K562 (cell line): ENCODE measurements around the gene GZMM. TPM values are rescaled to one million over a fixed set of nuclear protein-coding genes. Genes with fewer than 3 reads are reported as not detected.
A peak's percentile ranks its signal among the peaks of the same experiment; 100 is the strongest.

ENCODE experiments used
- ATAC-seq: fragments of 200-7000 bp; cut with Tn5 transposase; 3 replicates; pipeline ENCODE4 v1.9.1; 2020; ENCODE audit warnings: moderate library complexity
- BruUV-seq: library from RNA; stranded (reverse); fragments of 400-500 nt; replicated peaks from 2 replicates; lab custom pipeline; 2021; lab: Mats Ljungman, UMichigan
- CTCF ChIA-PET: fragments of 300-600 bp; formaldehyde crosslinking; extraction: SDS; loops from one replicate; lab custom pipeline; 2021; ENCODE audit warnings: low intra/inter-chr PET ratio; lab: Yijun Ruan, JAX
- POLR2A ChIA-PET: fragments of 300-600, 350-650 bp; sonication (Branson Sonifier 250); formaldehyde crosslinking; extraction: SDS; loops from one replicate; lab custom pipeline; 2021; ENCODE audit warnings: antibody characterized with exemption, inconsistent platforms; lab: Yijun Ruan, JAX
- DNase-seq, 4 experiments: peaks; one replicate each; pipeline versions ENCODE4 v3.0.0 to v3.0.0-alpha.2; 2011 to 2018; ENCODE audit warnings: low spot score in 3 of 4, mixed read lengths in 3 of 4; ENCODE audit errors: extremely low read depth in 1 of 4
- FAIRE-seq: peaks from 2 replicates; lab custom pipeline; 2011; peaks lifted over from hg19 to GRCh38; lab: Jason Lieb, UNC
- H2AFZ ChIP-seq: 2 replicates; pipeline ENCODE4 v1.6.0; 2011; ENCODE audit warnings: low read depth, low read length, control low read depth, inconsistent platforms
- H3K27ac ChIP-seq: fragments of 200-600 bp; 3 replicates; pipeline ENCODE4 v1.8.0; 2011; ENCODE audit warnings: low read depth, mild to moderate bottlenecking, control low read depth, inconsistent platforms, low read length, moderate library complexity, mixed read lengths; ENCODE audit errors: extremely low read depth
- H3K27me3 ChIP-seq, 2 experiments: fragments of 300-600 bp in 1 of 2; 2 replicates in 1 of 2; 3 replicates in 1 of 2; pipeline versions ENCODE4 v1.6.0 to v1.8.0; 2011; ENCODE audit warnings: inconsistent platforms in 2 of 2, low read length in 2 of 2, mild to moderate bottlenecking in 1 of 2, mixed read lengths in 1 of 2, moderate library complexity in 1 of 2; ENCODE audit not compliant: control insufficient read depth in 2 of 2, insufficient read depth in 2 of 2
- H3K36me3 ChIP-seq: fragments of 300-600 bp; 3 replicates; pipeline ENCODE4 v1.8.0; 2011; ENCODE audit warnings: mild to moderate bottlenecking, low read length, inconsistent platforms; ENCODE audit not compliant: control insufficient read depth, insufficient read depth
- H3K4me1 ChIP-seq, 2 experiments: fragments of 200-600 bp in 1 of 2; replicated peaks in 1 of 2; 2 replicates in 1 of 2; 3 replicates in 1 of 2; pipeline versions ENCODE4 v1.5.1 to v1.8.0; 2011; ENCODE audit warnings: inconsistent platforms in 2 of 2, low read length in 2 of 2, mild to moderate bottlenecking in 1 of 2, mixed read lengths in 1 of 2, moderate library complexity in 1 of 2; ENCODE audit not compliant: control insufficient read depth in 2 of 2, insufficient read depth in 2 of 2
- H3K4me2 ChIP-seq: 2 replicates; pipeline ENCODE4 v1.6.1; 2011; ENCODE audit warnings: low read length, control low read depth, inconsistent platforms, mixed read lengths; ENCODE audit not compliant: insufficient read depth
- H3K4me3 ChIP-seq: fragments of 200-600 bp; sonication (generic), shearing (Covaris generic); 2 replicates; pipeline ENCODE4 v1.5.1; 2016; ENCODE audit warnings: control low read depth, inconsistent platforms
- H3K79me2 ChIP-seq: fragments of 200-600 bp; 3 replicates; pipeline ENCODE4 v1.8.0; 2011; ENCODE audit warnings: low read length, inconsistent platforms; ENCODE audit not compliant: control insufficient read depth, insufficient read depth
- H3K9ac ChIP-seq, 2 experiments: 2 replicates each; pipeline versions ENCODE4 v1.6.0 to v1.6.1; 2011; ENCODE audit warnings: low read depth in 2 of 2, low read length in 2 of 2, control low read depth in 1 of 2, inconsistent platforms in 1 of 2, mild to moderate bottlenecking in 1 of 2, mixed read lengths in 1 of 2; ENCODE audit not compliant: insufficient read depth in 1 of 2
- H3K9me1 ChIP-seq: one replicate; pipeline ENCODE4 v1.6.0; 2011; ENCODE audit warnings: inconsistent platforms, mild to moderate bottlenecking, low read length, moderate library complexity; ENCODE audit not compliant: control insufficient read depth, insufficient read depth
- H3K9me3 ChIP-seq: replicated peaks from 2 replicates; pipeline ENCODE4 v1.5.1; 2011; ENCODE audit warnings: low read depth, low read length, inconsistent platforms; ENCODE audit not compliant: control insufficient read depth, insufficient read depth
- H4K20me1 ChIP-seq: replicated peaks from 2 replicates; pipeline ENCODE4 v1.6.1; 2011; ENCODE audit warnings: low read length, inconsistent platforms, mixed read lengths; ENCODE audit not compliant: control insufficient read depth, insufficient read depth
- CHD4 ChIP-seq: fragments of 200-600 bp; sonication (generic); IDR thresholded peaks from 3 replicates; pipeline ENCODE4 v1.6.1; 2012; ENCODE audit warnings: low read depth, mild to moderate bottlenecking, mixed read lengths, low read length, inconsistent platforms; ENCODE audit not compliant: insufficient read depth, insufficient replicate concordance, poor library complexity, severe bottlenecking
- HDAC3 ChIP-seq: fragments of 450-650 bp; IDR thresholded peaks from 2 replicates; pipeline ENCODE4 v1.6.1; 2018; ENCODE audit warnings: borderline replicate concordance, mild to moderate bottlenecking, moderate library complexity; ENCODE audit not compliant: partially characterized antibody
- LEF1 ChIP-seq: fragments of 450-650 bp; IDR thresholded peaks from 2 replicates; pipeline ENCODE4 v1.6.1; 2016; ENCODE audit warnings: mild to moderate bottlenecking
- MEF2D ChIP-seq: conservative IDR thresholded peaks from 2 replicates; pipeline ENCODE4 v1.6.1; 2016; ENCODE audit warnings: low read depth, missing genetic modification characterization, missing compliant biosample characterization
- POLR2G ChIP-seq: fragments of 200-400 bp; formaldehyde crosslinking; IDR thresholded peaks from 2 replicates; pipeline ENCODE4 v1.6.1; 2017; ENCODE audit warnings: low read depth, mild to moderate bottlenecking, antibody characterized with exemption, low read length, moderate library complexity
- RBM14 ChIP-seq: fragments of 200-400 bp; formaldehyde crosslinking; IDR thresholded peaks from 2 replicates; pipeline ENCODE4 v1.6.1; 2018; ENCODE audit warnings: low read depth, mild to moderate bottlenecking, low read length, moderate library complexity, borderline replicate concordance; ENCODE audit not compliant: insufficient read depth
- YBX1 ChIP-seq: fragments of 450-650 bp; IDR thresholded peaks from 2 replicates; pipeline ENCODE4 v1.7.1; 2016; ENCODE audit warnings: mild to moderate bottlenecking
- ZNF232 ChIP-seq: sonication (generic); formaldehyde crosslinking; IDR thresholded peaks from 2 replicates; pipeline ENCODE4 v1.8.0; 2022; ENCODE audit warnings: mild to moderate bottlenecking, missing genetic modification reagents
- ZNF408 ChIP-seq: fragments of 250-450 bp; sonication (Bioruptor Pico); IDR thresholded peaks from 2 replicates; pipeline ENCODE4 v1.4.0; 2020; ENCODE audit warnings: low read depth, mild to moderate bottlenecking, moderate library complexity
- ZNF717 ChIP-seq: fragments of 250-450 bp; sonication (Bioruptor Pico); IDR thresholded peaks from 2 replicates; pipeline ENCODE4 v1.5.0; 2021
- WGBS: fragments of 100-300 bp; shearing (Covaris generic); methylation state at CpG from one replicate; pipeline ENCODE4 v1.1.6; 2016; ENCODE audit warnings: low coverage, mixed read lengths; ENCODE audit not compliant: insufficient coverage; ENCODE audit errors: missing lambda C conversion rate; 5-methylcytosine and 5-hydroxymethylcytosine counted together
- in situ Hi-C: fragments of 300-500 bp; cut with MboI; formaldehyde crosslinking; loops from 4 replicates; pipeline ENCODE4 v1.15.0; 2018; ENCODE audit warnings: inconsistent platforms, mixed read lengths
- intact Hi-C: fragments of 100-400 bp; cut with micrococcal nuclease; formaldehyde crosslinking; loops from 2 replicates; pipeline ENCODE4 v1.14.2; 2022
- polyA plus RNA-seq, 8 experiments: library from polyadenylated mRNA; depleted of rRNA in 4 of 8; stranded (reverse) in 5 of 8; unstranded in 3 of 8; fragments of >200 nt; fragmentation: Nextera tagmentation in 2 of 8; fragmentation: Illumina TruSeq in 1 of 8; extraction: Ambion mirVana in 2 of 8; extraction: Trizol in 1 of 8; gene quantifications; 2 replicates each; pipeline versions ENCODE4 v1.2.1 to v1.2.3, GENCODE V29; 2011 to 2014; ENCODE audit warnings: inconsistent platforms in 1 of 8, missing spikeins in 1 of 8
- total RNA-seq, 7 experiments: library from RNA; depleted of rRNA in 6 of 7; stranded (reverse); fragments of >200 nt in 6 of 7; fragmentation: Illumina TruSeq in 2 of 7; extraction: Trizol in 2 of 7; gene quantifications; 2 replicates each; pipeline versions ENCODE4 v1.2.1 to v1.2.3, GENCODE V29; 2011 to 2021; ENCODE audit warnings: low replicate concordance in 1 of 7
- TF ChIP-seq, protein P1 (sequence below): fragments of 250-450 bp; sonication (Bioruptor Pico); IDR thresholded peaks from 2 replicates; pipeline ENCODE4 v1.8.0; 2022; ENCODE audit warnings: inconsistent platforms

The GZMM gene
- total and polyA plus RNA-seq, 9 of the 15 experiments (the other 6 are each of a cell fraction or from before 2014, with no cell fraction given) = 0.08 to 2.6 (median 0.70) TPM; not detected in 2

DNA sequence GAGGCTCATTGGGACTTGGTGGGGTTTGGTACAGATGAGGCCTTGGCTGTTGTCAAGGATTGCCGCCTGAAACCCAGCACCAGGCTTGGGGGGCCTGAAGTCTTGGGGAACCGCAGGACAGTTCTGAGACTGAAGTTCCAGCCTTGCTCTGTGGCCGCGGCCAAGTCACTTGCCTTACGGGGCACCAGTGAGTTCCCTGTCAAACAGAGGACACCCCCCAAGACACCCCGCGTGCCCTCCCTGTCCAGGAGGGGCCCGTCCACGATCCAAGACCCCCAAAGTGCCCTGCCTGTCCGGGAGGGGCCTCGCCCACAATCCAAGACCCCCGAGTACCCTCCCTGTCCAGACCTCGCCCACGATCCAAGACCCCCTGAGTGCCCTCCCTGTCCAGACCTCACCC is 9.8 kb upstream of the GZMM start:
- DNase-seq = peak in 1 of 4 experiments; percentile 11
- H3K4me2 ChIP-seq = peak overlapping the region; percentile 86; the same call in 1 of the 2 replicates
- H3K9me1 ChIP-seq = peaks cover 6% of the 10 kb centered on the region
- ChIA-PET CTCF (no interaction called here), POLR2A (interaction anchor here (1.5 kb wide), 1 partner anchor 16 kb away, joined by 5 read pairs; no protein-coding TSS in a partner anchor)
- H3K79me2 ChIP-seq = peaks cover 49% of the 10 kb centered on the region
- no peak overlapping the region for H2AFZ ChIP-seq
- intact Hi-C loops (loop anchor here (10.0 kb wide), 1 partner anchor 51 kb away; the partner anchor contains the start of gene HCN2), in situ Hi-C loops (no loop called here)
- H3K27ac ChIP-seq = peak overlapping the region; percentile 87; the same call in 1 of the 3 replicates
- BruUV-seq = no TSS peak
- H3K27me3 ChIP-seq = no peaks in the 10 kb centered on the region
- no peak overlapping the region; the same call in 1 of the 2 replicates for H3K4me3 ChIP-seq
- TF ChIP-seq MEF2D (no peak), POLR2G (0 out of 2 replicates have a peak, but pooled peaks have one; percentile 1)
- TF ChIP-seq, all 486 proteins: peak for 1
- Histone ChIP-seq H3K9me3 (peaks cover 3% of the 10 kb centered on the region), H3K4me1 (peaks cover 9 to 81% of the 10 kb centered on the region in 2 experiments; a peak in 4 of 5 replicates), H4K20me1 (peaks cover 16% of the 10 kb centered on the region), H3K9ac (peak overlapping the region; percentile 83 to 99; a peak in 3 of 4 replicates), H3K36me3 (peaks cover 54% of the 10 kb centered on the region; the same call in 1 of the 3 replicates)
- no peak for ATAC-seq
- WGBS = 86% methylated on average over 10 of the region's 14 CpGs
- no peak for FAIRE-seq

DNA sequence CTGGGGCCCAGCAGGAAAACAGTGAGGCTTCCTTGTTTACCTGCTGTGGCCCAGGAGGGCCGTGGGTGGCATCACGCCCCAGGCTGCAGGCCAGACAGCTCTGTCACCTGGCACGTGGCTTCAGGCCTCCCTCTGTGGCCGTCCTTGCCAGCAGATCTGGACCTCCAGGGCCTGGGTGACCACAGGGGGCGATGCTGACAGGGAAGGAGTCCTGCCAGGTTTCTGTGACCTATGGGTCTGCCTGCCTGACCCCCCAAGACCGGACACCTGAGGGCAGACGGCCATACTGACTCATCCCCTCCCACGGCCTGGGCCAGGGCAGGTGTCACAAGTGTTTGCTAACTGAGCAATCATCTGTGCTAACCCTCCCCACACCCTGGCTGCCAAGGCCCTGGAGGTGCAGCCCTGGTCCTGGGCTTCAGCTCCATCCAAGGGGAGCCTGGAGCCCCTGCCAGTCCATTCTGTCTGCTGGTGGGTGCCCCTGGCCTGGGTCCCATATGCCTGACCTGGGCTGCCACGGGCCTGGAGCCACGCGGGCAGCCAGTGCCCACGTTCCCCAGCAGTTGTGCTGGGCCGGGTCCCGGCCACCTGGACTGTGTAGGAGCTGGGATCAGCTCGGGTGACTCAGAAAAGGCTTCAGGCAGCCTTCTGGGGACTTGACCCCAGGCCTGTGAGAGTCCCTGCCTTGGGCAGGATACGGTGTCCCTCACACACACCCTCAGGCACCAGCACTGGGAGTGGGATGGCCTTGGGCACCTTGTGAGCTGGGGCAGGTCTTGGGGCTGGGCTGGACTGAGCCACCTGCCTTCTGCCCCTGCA is 8.6 kb upstream of the GZMM start:
- FAIRE-seq (no peak), DNase-seq (peak in 1 of 4 experiments; percentile 40), ATAC-seq (no peak)
- H3K4me1 ChIP-seq = peaks cover 9 to 80% of the 10 kb centered on the region in 2 experiments; a peak in 4 of 5 replicates
- peak overlapping the region in 1 of 2 experiments; percentile 78; a peak in 2 of 4 replicates for H3K9ac ChIP-seq
- in situ Hi-C loops = no loop called here
- peaks cover 1% of the 10 kb centered on the region for H3K9me3 ChIP-seq
- BruUV-seq = no TSS peak
- H3K79me2 ChIP-seq = peaks cover 49% of the 10 kb centered on the region
- no peak overlapping the region for H2AFZ ChIP-seq
- CTCF ChIA-PET = no interaction called here
- POLR2A ChIA-PET = interaction anchor here (0.6 kb wide), 1 partner anchor 15 kb away, joined by 3 read pairs; no protein-coding TSS in a partner anchor
- peaks cover 16% of the 10 kb centered on the region for H4K20me1 ChIP-seq
- intact Hi-C loops = loop anchor here (10.0 kb wide), 1 partner anchor 50 kb away; the partner anchor contains the start of gene HCN2
- peaks cover 61% of the 10 kb centered on the region; the same call in 2 of the 3 replicates for H3K36me3 ChIP-seq
- H3K27me3 ChIP-seq = no peaks in the 10 kb centered on the region
- 90% methylated on average over 16 of the region's 16 CpGs for WGBS
- no peak overlapping the region for H3K27ac ChIP-seq
- H3K9me1 ChIP-seq = peaks cover 6% of the 10 kb centered on the region
- H3K4me3 ChIP-seq = no peak overlapping the region
- no peak overlapping the region for H3K4me2 ChIP-seq
- TF ChIP-seq ZNF232 (no peak), ZNF717 (no peak), CHD4 (no peak), YBX1 (no peak), RBM14 (no peak), HDAC3 (no peak), LEF1 (no peak), ZNF408 (CRISPR knock-in tag) (no peak)
- TF ChIP-seq, protein P1, sequence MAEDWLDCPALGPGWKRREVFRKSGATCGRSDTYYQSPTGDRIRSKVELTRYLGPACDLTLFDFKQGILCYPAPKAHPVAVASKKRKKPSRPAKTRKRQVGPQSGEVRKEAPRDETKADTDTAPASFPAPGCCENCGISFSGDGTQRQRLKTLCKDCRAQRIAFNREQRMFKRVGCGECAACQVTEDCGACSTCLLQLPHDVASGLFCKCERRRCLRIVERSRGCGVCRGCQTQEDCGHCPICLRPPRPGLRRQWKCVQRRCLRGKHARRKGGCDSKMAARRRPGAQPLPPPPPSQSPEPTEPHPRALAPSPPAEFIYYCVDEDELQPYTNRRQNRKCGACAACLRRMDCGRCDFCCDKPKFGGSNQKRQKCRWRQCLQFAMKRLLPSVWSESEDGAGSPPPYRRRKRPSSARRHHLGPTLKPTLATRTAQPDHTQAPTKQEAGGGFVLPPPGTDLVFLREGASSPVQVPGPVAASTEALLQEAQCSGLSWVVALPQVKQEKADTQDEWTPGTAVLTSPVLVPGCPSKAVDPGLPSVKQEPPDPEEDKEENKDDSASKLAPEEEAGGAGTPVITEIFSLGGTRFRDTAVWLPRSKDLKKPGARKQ (CRISPR knock-in tag) = no peak
